Inflammatory macrophage treated with lipopolysaccharide for 4 hours (primary cell): ENCODE data around the gene DMBX1.

Experiments
- DNase-seq: peaks from one replicate; pipeline ENCODE4 v3.0.0-alpha.2; 2020

DMBX1 gene

GRCh38 chr1:46489638-46490405 lies at the start of gene DMBX1:
Gene DMBX1 (plus strand): TSS chr1:46489836. CDS start chr1:46507011, 17,175 bp downstream.
- DNase-seq, result peak; percentile 26

- no peak for DNase-seq
These were observed 49.2 kb upstream of the DMBX1 start for GRCh38 chr1:46440478-46440877.

GRCh38 chr1:46442317-46443161 lies 47.1 kb upstream of the DMBX1 start:
- DNase-seq, result peak; percentile 74

- DNase-seq, result no peak
These were observed 45.2 kb upstream of the DMBX1 start for GRCh38 chr1:46444466-46444865.

GRCh38 chr1:46445773-46446256 lies 43.8 kb upstream of the DMBX1 start:
- no peak for DNase-seq

- peak; percentile 72 for DNase-seq
These were observed 42.8 kb upstream of the DMBX1 start for GRCh38 chr1:46446646-46447498.

GRCh38 chr1:46447499-46448108 lies 42.0 kb upstream of the DMBX1 start:
- DNase-seq, result no peak

GRCh38 chr1:46448109-46448911 lies 41.3 kb upstream of the DMBX1 start:
- DNase-seq, result no peak

GRCh38 chr1:46449223-46450159 lies 40.1 kb upstream of the DMBX1 start:
- peak; percentile 26 for DNase-seq

GRCh38 chr1:46450160-46450517 lies 39.5 kb upstream of the DMBX1 start:
- no peak for DNase-seq

- DNase-seq, result no peak
These were observed 37.4 kb upstream of the DMBX1 start for GRCh38 chr1:46451948-46452930.

- no peak for DNase-seq
These were observed 36.7 kb upstream of the DMBX1 start for GRCh38 chr1:46452931-46453325.

GRCh38 chr1:46453449-46453848 lies 36.2 kb upstream of the DMBX1 start:
- no peak for DNase-seq

- DNase-seq, result no peak
These were observed 33.7 kb upstream of the DMBX1 start for GRCh38 chr1:46455951-46456350.

GRCh38 chr1:46456411-46456963 lies 33.1 kb upstream of the DMBX1 start:
- no peak for DNase-seq

GRCh38 chr1:46457178-46457577 lies 32.5 kb upstream of the DMBX1 start:
- no peak for DNase-seq

GRCh38 chr1:46458190-46458589 lies 31.4 kb upstream of the DMBX1 start:
- no peak for DNase-seq

- DNase-seq, result no peak
These were observed 30.8 kb upstream of the DMBX1 start for GRCh38 chr1:46458846-46459245.

- no peak for DNase-seq
These were observed 30.3 kb upstream of the DMBX1 start for GRCh38 chr1:46459315-46459714.
